Measurements from ENCODE around the gene PACS1. TPM values are rescaled to one million over a fixed set of nuclear protein-coding genes. Genes with fewer than 3 reads are reported as not detected.

Gene PACS1
- total RNA-seq, 1 experiment from 2014 or later, result 30.0 TPM

DNA sequence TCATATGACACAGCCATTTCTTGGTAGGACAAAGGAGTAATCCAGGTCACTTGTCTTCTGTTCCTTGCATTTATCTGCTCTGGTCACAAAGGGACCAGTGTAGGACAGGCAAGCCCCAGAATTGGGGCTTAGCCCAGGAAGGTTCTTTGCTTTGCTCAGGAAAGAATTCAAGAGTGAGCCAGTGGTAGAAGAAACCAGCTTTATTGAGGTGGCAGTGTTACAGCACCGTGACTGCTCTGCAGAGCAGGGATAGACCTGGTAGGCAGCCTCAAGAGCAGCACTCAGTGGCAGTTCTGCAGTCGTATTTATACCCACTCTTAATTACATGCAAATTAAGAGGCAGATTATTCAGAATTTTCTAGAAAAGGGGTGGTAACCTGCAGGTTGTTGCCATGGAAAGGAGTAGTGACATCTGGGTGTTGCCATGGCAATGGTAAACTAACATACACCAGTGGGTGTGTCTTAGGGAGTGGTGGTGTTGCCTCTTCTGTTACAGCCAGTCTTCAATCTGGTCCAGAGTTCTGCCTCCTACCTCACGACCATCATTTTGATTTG lies 113.5 kb downstream of the PACS1 start:
- DNase-seq (ENCODE audit: low read depth), result no peak

DNA sequence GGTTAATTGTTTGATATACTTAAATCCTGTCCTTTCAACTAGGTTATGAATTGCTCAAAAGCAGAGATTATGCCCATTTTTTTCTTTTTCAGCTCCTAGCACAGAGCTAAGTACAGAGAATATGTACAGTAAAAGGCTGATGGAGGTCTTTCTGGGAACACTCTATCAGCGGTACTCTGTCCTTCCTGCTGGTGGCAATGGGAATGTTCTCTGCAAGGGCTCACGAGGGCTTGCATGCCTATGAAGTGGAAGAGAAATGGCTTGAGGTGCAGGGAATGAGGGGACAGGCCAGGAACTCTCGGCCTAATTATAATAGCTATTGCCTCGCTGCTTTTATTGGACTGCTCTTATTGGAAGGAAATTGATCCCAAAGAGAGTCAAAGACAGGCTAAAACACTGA lies 114.7 kb downstream of the PACS1 start:
- no peak for DNase-seq (ENCODE audit: low read depth)

GRCh38 chr11:66186470-66186869 lies 116.4 kb downstream of the PACS1 start:
- DNase-seq (ENCODE audit: low read depth), result no peak

- DNase-seq (ENCODE audit: low read depth), result no peak
Observed at GRCh38 chr11:66187453-66187852, 117.4 kb downstream of the PACS1 start.

- DNase-seq (ENCODE audit: low read depth), result peak; percentile 56
Observed at GRCh38 chr11:66188580-66188979, 118.5 kb downstream of the PACS1 start.

- no peak for DNase-seq (ENCODE audit: low read depth)
Observed at GRCh38 chr11:66189031-66189745, 119.1 kb downstream of the PACS1 start.

DNA sequence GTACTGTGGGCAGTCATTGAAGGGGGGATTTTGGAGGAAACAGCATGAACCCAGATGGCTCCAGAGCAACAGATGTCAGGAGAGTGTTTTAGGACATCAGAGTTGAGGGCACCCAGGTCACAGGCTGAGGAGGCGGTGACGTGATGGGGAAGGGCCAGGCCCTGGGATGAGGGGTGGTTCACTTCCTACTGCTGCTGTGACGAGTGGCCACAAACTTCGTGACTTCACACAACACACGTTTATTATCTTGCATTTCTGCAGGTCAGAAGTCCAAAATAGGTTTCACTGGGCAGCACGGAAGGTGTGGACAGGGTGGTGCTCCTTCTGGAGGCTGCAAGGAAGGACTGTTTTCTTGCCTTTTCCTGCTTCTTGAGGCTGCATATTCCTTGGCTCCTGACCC lies 120.7 kb downstream of the PACS1 start:
- no peak for DNase-seq (ENCODE audit: low read depth)

DNA sequence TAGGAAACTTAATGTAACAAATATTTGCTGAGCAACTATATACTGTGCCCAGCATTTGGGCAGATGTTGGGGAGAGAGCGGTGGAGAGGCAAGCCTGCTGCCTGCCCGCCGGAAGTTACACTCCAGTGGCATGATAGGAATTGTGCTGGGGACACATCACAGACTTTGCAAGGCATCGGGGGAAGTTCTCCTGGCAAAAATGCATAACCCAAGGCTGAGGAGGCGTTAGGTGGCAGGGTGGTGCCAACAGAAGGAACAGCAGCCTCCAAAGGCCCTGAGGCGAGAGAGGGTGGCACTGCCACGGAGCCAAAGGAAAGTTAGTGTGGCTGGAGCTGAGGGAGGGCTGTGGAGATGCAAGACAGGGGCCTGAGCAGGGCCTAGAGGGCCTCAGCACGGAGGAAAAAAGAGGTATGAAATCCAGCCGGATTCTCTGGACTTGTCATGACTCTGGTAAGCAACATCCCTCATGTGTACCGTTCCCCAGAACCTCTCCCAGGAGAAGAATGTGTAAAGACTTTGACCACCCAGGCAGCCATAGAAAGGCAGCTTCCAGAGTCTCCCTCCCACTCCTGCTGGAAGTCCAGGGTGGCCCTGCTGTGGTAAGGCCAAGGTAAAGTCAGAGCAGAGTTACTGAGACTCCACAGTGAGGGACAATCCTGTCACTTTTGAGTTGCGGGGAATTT lies 122.2 kb downstream of the PACS1 start:
- no peak for DNase-seq (ENCODE audit: low read depth)

DNA sequence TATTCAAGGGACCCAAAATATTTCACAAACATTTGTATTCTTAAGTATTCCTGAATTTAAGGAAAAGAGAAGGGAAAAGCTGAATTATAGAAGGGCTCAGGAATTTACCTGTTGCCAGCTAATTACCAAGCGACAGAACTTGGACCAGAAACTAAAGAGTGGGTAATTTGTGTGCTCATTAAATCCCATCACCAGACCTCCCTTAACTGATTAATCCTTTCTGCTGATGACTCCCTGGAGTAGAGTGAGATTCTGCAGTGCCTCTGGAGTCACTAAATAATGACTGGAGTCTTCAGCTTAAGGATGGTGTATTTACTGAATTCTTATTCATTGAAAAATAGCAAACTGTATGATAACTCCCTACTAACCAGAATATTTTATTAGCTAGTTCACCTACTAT lies 124.3 kb downstream of the PACS1 start:
- no peak for DNase-seq (ENCODE audit: low read depth)

- DNase-seq (ENCODE audit: low read depth), result no peak
Observed at GRCh38 chr11:66195867-66196266, 125.8 kb downstream of the PACS1 start.

GRCh38 chr11:66203847-66204246 lies 133.8 kb downstream of the PACS1 start:
- no peak for DNase-seq (ENCODE audit: low read depth)

- no peak for DNase-seq (ENCODE audit: low read depth)
Observed at GRCh38 chr11:66204412-66204811, 134.3 kb downstream of the PACS1 start.

- no peak for DNase-seq (ENCODE audit: low read depth)
Observed at GRCh38 chr11:66207816-66208215, 137.7 kb downstream of the PACS1 start.

GRCh38 chr11:66211100-66211499 lies 141.0 kb downstream of the PACS1 start:
- no peak for DNase-seq (ENCODE audit: low read depth)

DNA sequence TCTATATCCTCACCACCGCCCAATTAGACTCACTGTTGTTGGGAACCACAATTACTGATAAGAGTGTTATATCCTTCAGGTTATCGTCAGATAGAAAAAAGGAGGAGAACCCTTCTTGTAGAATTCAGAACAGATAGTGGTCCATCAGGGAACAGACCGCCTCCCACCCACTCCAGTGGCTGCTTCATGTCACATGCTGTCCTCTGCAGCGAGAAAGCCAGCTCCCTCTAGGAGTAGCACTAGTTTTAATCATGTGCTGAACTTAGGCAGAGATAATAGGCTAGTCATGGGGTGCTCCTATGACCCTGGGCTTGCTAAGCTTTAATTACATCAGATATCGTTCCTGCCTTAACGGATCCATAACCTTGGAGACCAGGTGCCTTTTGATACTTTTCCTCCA lies 146.8 kb downstream of the PACS1 start:
- DNase-seq (ENCODE audit: low read depth), result no peak

- DNase-seq (ENCODE audit: low read depth), result no peak
Observed at GRCh38 chr11:66218036-66218435, 148.0 kb downstream of the PACS1 start.

DNA sequence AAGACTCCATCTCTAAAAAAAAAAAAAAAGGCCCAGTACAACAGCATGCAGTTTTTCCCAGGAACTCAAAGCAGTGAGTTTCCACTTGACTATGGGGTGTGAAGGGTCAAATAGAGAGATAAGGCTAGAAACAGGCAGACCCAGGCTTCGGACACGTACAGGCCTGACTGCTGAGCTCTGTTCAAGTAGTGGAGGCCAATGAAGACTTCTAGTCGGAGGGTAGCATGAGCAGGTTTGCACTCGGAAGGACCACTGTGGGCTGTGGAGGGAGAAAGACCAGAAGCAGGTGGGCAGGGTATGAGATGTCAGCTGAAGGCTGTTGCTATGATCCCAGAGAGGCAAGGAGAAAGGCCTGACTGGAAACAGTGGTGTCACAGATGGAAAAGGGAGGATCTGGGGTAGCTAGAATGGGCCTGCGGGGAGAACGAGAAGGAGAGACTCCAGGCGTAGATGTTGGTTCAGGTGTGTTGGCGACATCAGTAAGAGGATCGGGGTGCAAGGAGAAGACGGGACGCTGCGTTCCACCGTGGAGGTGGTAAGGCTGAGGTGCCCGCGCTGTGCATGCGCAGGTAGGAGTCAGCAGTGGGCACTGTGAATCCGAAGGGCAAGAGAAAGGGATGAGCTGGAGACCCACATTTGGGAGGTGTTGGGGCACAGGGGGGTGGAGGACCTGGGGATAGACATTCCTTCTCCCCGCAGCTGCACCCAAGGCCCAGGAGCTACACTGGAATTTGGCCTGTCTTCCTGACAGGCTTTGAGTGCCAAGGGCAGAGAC lies 149.0 kb downstream of the PACS1 start:
- DNase-seq (ENCODE audit: low read depth), result no peak

- no peak for DNase-seq (ENCODE audit: low read depth)
Observed at GRCh38 chr11:66219846-66220565, 149.9 kb downstream of the PACS1 start.

- DNase-seq (ENCODE audit: low read depth), result no peak
Observed at GRCh38 chr11:66220566-66220935, 150.5 kb downstream of the PACS1 start.

DNA sequence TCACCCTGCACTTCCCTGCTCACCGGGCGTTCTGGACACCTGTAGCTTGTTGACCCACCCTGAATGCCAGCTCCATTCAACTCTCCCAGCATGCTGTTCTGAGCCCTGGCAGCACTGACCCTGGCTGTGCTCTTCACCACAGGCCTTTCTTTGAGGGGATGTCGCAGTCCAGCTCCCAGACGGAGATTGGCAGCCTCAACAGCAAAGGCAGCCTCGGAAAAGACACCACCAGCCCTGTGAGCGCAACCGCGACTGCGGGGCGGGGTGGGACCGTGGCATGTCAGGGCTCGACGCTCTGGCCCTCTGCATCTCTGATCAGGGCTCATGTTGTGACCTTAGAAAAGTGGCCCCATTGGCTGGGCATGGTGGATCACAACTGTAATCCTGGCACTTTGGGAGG lies 150.9 kb downstream of the PACS1 start:
- DNase-seq (ENCODE audit: low read depth), result no peak

DNA sequence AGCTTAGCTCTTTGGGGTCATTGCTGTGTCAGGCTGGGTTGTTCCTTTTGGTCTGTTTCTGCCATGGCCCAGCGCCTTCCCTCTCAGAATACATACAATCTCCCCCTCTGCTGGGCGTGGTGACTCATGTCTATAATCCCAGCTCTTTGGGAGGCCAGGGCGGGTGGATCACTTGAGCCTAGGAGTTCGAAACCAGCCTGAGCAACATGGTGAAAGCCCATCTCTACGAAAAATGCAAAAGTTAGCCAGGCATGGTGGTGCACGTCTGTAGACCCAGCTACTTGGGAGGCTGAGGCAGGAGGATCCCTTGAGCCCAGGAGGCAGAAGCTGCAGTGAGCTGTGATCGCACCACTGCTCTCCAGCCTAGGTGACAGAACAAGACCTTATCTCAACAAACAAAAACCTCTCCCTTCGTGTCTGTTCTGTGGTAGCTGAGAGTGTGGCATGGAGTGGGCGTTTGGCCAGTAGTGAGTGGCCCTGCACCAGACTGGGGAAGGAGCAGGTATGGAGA lies 151.7 kb downstream of the PACS1 start:
- DNase-seq (ENCODE audit: low read depth), result peak; percentile 13

All from LHCN-M2 (cell line).